ENCODE measurements around the gene CAMTA1.

The CAMTA1 gene

GRCh38 chr1:7258589-7259135, 473.4 kb downstream of the CAMTA1 start:
- Histone ChIP-seq H3K27ac (ENCODE audit: extremely low read depth, low read depth, low read length) (no peak overlapping the region), H3K36me3 (ENCODE audit: control insufficient read depth in 2 of 2, insufficient read depth in 1 of 2, low read length in 2 of 2) (no peaks in the 10 kb centered on the region), H3K4me3 (ENCODE audit: low read depth, low read length) (no peak overlapping the region), H3K9me3 (ENCODE audit: control insufficient read depth, insufficient read depth, low read depth, low read length) (no peaks in the 10 kb centered on the region), H3K4me1 (ENCODE audit: control insufficient read depth, insufficient read depth, low read length) (no peaks in the 10 kb centered on the region)
- POLR2A ChIA-PET, result no interaction called here
- CTCF ChIA-PET, result no interaction called here
- TF ChIP-seq ZNF223 (tag by site-specific recombination; IDR thresholded peaks at IDR 0.05), result no peak
- no peak for TF ChIP-seq ZBTB21 (tag by site-specific recombination; IDR thresholded peaks at IDR 0.05)
- no peak for TF ChIP-seq ZNF16 (tag by site-specific recombination; IDR thresholded peaks at IDR 0.05; ENCODE audit: low read depth)

GRCh38 chr1:7259955-7260354, 474.7 kb downstream of the CAMTA1 start:
- POLR2A ChIA-PET, result no interaction called here

GRCh38 chr1:7261490-7261889, 476.2 kb downstream of the CAMTA1 start:
- no peaks in the 10 kb centered on the region for H3K4me1 ChIP-seq (ENCODE audit: control insufficient read depth, insufficient read depth, low read length)
- H3K36me3 ChIP-seq (ENCODE audit: control insufficient read depth in 2 of 2, insufficient read depth in 1 of 2, low read length in 2 of 2), result no peaks in the 10 kb centered on the region
- no peak overlapping the region for H3K27ac ChIP-seq (ENCODE audit: extremely low read depth, low read depth, low read length)
- H3K4me3 ChIP-seq (ENCODE audit: low read depth, low read length), result no peak overlapping the region
- H3K9me3 ChIP-seq (ENCODE audit: control insufficient read depth, insufficient read depth, low read depth, low read length), result no peaks in the 10 kb centered on the region
- ChIA-PET POLR2A (no interaction called here), CTCF (no interaction called here)
- no peak for TF ChIP-seq SCRT2 (tag by site-specific recombination; IDR thresholded peaks at IDR 0.05)
- TF ChIP-seq ZNF670 (tag by site-specific recombination; IDR thresholded peaks at IDR 0.05; ENCODE audit: low read depth), result no peak
- no peak for TF ChIP-seq ZFP3 (tag by site-specific recombination; IDR thresholded peaks at IDR 0.05; ENCODE audit: low read depth)
- TF ChIP-seq ZNF138 (tag by site-specific recombination; IDR thresholded peaks at IDR 0.05; ENCODE audit: borderline replicate concordance), result no peak
- no peak for TF ChIP-seq SETDB1 (IDR thresholded peaks at IDR 0.05; ENCODE audit: insufficient read length, low read length)
- no peak for TF ChIP-seq KLF7 (tag by site-specific recombination; IDR thresholded peaks at IDR 0.05; ENCODE audit: borderline replicate concordance)
- no peak for TF ChIP-seq WT1 (tag by site-specific recombination; IDR thresholded peaks at IDR 0.05)
- TF ChIP-seq ZNF785 (tag by site-specific recombination; IDR thresholded peaks at IDR 0.05), result no peak
- no peak for TF ChIP-seq ZNF626 (tag by site-specific recombination; IDR thresholded peaks at IDR 0.05)
- no peak for TF ChIP-seq ZNF521 (tag by site-specific recombination; IDR thresholded peaks at IDR 0.05)
- no peak for TF ChIP-seq ZBTB20 (tag by site-specific recombination; IDR thresholded peaks at IDR 0.05)
- no peak for TF ChIP-seq ZNF114 (tag by site-specific recombination; IDR thresholded peaks at IDR 0.05)
- no peak for TF ChIP-seq ZNF148 (tag by site-specific recombination; IDR thresholded peaks at IDR 0.05; ENCODE audit: borderline replicate concordance)
- no peak for TF ChIP-seq BCL11B (tag by site-specific recombination; IDR thresholded peaks at IDR 0.05; ENCODE audit: low read depth)
- no peak for TF ChIP-seq KLF9 (tag by site-specific recombination; IDR thresholded peaks at IDR 0.05; ENCODE audit: low read depth)
- TF ChIP-seq ZNF416 (tag by site-specific recombination; IDR thresholded peaks at IDR 0.05), result no peak
- no peak for TF ChIP-seq ZNF133 (tag by site-specific recombination; IDR thresholded peaks at IDR 0.05)
- no peak for TF ChIP-seq KLF8 (tag by site-specific recombination; IDR thresholded peaks at IDR 0.05)

More at GRCh38 chr1:7259955-7260354, 474.7 kb downstream of the CAMTA1 start:
- Histone ChIP-seq H3K4me3 (ENCODE audit: low read depth, low read length) (no peak overlapping the region), H3K4me1 (ENCODE audit: control insufficient read depth, insufficient read depth, low read length) (no peaks in the 10 kb centered on the region), H3K36me3 (ENCODE audit: control insufficient read depth in 2 of 2, insufficient read depth in 1 of 2, low read length in 2 of 2) (no peaks in the 10 kb centered on the region), H3K9me3 (ENCODE audit: control insufficient read depth, insufficient read depth, low read depth, low read length) (no peaks in the 10 kb centered on the region), H3K27ac (ENCODE audit: extremely low read depth, low read depth, low read length) (no peak overlapping the region)
- CTCF ChIA-PET, result no interaction called here
- TF ChIP-seq ZNF660 (tag by site-specific recombination; IDR thresholded peaks at IDR 0.05), result no peak
- TF ChIP-seq KLF9 (tag by site-specific recombination; IDR thresholded peaks at IDR 0.05; ENCODE audit: low read depth), result peak; percentile 17; the same call in 1 of the 2 replicates

All from HEK293 (cell line).